GM18517 (cell line): ENCODE measurements around the gene UBTD2.
"Not testable (repeated sequence)": the region's sequence is repeated elsewhere in the genome, so short reads cannot be mapped to it uniquely, and the experiment has no call there.

Experiments used
- ATAC-seq: cut with Tn5 transposase; IDR thresholded peaks from one replicate; pipeline ENCODE4 v1.9.1; 2021; ENCODE audit warnings: mild to moderate bottlenecking, moderate library complexity; ENCODE audit not compliant: unreplicated experiment

The UBTD2 gene

GRCh38 chr5:172252501-172252900 lies 31.1 kb downstream of the UBTD2 start:
- ATAC-seq: no peak

- no peak for ATAC-seq
Observed at GRCh38 chr5:172251419-172251818, 32.1 kb downstream of the UBTD2 start.

- ATAC-seq: no peak
Observed at GRCh38 chr5:172248637-172249036, 34.9 kb downstream of the UBTD2 start.

DNA sequence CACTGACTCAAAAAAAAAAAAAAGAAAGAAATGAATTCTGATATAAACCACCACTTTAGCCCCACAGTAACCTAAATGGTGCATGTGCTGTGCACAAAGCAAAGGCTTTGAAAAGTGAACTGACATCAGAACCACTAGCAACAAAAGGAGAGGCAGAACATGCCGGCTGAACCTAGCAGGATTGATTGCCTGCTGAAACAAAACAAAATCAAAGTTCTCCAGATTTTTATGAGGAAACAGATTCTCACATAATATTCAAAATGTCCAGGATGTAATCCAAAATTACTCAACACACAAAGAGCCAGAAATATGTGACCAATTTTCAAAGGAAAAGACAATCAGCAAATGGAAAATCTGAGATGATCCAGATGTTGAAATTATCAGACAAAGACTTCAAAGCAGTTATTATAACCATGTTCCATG lies 37.9 kb downstream of the UBTD2 start:
- ATAC-seq: no peak

DNA sequence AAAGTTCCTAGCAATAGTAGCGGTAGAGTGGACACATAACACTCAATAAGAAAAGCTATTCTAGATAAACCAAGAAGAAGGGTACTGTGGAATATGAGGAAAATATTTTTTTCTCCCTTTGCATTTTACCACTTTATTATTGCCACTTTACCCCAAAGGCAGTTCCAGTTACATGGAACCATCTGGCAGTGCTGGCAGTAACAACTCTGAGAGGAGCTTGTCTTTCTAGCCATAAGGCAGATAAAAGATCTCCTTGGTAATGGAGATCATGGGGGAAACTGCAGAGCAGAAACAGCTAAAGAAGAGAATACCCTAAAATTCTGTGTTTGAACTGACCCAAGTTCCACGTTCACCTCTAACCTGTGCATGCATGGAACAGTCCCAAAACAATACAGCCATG lies 38.5 kb downstream of the UBTD2 start:
- no peak for ATAC-seq

DNA sequence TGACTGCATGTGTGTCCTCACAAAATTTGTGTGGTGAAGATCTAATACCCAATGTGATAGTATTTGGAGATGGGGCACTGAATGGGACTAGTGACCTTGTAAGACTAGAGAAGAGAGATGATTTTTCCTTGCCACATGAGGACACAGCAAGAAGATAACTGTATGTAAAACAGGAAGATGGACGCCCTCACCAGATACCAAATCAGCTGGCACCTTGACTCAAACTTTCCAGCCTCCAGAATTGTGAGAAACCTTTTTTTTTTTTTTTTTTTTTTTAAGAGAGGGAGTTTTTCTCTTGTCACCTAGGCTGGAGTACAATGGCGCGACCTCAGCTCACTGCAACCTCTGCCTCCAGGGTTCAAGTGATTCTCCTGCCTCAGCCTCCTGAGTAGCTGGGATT lies 40.3 kb downstream of the UBTD2 start:
- ATAC-seq: no peak

- ATAC-seq: no peak
Observed at GRCh38 chr5:172238334-172238733, 45.2 kb downstream of the UBTD2 start.

- no peak for ATAC-seq
Observed at GRCh38 chr5:172235827-172236736, 47.5 kb downstream of the UBTD2 start.

- peak; percentile 67 for ATAC-seq
Observed at GRCh38 chr5:172235132-172235780, 48.3 kb downstream of the UBTD2 start.

DNA sequence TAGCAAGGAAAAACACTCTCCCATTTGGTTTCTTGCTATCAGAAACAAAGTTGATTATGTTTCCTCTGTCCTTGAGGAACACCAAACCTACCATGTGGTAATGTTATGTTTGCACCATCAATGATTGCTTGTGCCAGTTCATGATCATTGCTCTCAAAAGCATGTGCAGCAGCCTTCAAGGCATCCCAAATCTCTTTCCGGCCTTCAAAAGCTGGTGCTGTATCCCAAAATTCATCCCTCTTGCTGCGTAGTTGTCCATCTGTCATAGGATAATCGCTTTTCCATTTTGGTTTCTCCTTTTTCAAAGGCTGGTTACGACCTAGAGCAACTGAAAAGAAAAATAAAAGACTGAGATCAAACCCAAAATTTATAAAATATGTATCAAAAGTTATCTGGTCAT lies 49.5 kb downstream of the UBTD2 start:
- ATAC-seq: no peak

GRCh38 chr5:172229904-172230303 lies 53.7 kb downstream of the UBTD2 start:
- no peak for ATAC-seq

GRCh38 chr5:172224996-172225395 lies 58.6 kb downstream of the UBTD2 start:
- no peak for ATAC-seq

- ATAC-seq: peak; percentile 85
Observed at GRCh38 chr5:172223901-172224873, 59.4 kb downstream of the UBTD2 start.

- no peak for ATAC-seq
Observed at GRCh38 chr5:172219296-172219695, 64.3 kb downstream of the UBTD2 start.

DNA sequence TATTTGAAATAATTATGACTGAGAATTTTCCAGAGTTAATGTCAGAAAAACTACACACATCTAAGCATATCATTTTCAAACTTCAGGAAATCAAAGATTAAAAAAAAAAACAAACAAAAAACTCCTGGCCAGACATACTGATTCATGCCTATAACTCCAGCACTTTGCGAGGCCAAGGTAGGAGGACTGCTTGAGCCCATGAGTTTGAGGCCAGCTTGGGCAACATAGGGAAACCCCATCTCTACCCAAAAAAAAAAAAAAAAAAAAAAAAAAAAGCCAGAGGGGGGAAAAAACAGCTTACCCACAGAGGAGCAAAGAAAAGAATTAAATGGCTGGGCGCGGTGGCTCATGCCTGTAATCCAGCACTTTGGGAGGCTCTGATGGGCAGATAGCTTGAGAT lies 67.2 kb downstream of the UBTD2 start:
- no peak for ATAC-seq

- ATAC-seq: no peak
Observed at GRCh38 chr5:172213126-172213525, 70.4 kb downstream of the UBTD2 start.

DNA sequence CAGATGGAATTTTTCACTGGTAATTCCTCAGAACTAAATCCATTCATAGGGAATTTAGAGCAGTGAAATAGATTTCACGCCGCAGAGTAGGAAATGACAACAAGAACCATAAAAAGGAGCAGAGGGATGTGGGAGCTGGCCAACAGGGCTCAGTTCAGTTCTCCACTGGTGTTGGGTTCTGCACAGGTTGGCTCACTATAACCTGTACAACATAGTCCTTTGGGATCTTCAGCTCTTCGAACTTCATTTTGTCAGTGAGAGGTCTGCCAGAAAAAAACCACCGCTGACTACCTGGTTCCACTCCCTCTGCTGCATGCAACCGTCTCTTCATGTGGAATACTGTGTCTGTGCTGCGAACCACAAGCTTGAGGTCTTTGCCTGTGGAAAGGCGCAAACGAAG lies 71.9 kb downstream of the UBTD2 start:
- ATAC-seq: no peak

GRCh38 chr5:172209714-172210113 lies 73.8 kb downstream of the UBTD2 start:
- no peak for ATAC-seq

DNA sequence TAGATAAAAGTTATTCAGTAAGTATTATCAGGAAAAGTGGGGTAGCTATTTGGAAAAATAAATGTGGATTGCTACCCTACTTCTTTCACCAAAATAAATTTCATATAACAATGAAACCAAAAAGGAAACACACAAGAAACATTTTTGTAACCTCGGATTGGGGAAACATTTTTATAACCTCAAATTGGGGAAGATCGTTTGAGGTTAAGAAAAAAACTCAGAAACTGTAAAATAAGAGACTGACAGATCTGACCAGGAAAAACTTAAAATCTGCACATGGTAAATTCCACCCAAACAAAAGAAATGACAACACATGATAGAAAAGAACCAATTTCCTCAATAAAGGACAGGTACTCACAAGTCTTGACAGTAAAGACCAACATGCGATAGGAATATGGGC lies 76.1 kb downstream of the UBTD2 start:
- ATAC-seq: no peak

DNA sequence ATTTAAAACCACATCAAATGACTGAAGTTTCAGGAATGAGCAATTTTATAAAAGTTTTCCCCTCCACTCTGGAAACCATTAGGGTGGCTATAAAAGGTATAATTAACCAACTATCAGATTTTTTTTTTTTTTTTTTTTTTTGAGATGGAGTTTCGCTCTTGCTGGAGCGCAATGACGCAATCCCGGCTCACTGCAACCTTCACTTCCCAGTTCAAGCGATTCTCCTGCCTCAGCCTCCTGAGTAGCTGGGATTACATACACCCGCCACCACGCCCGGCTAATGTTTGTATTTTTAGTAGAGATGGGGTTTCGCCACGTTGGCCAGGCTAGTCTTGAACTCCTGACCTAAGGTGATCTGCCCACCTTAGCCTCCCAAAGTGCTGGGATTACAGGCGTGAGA lies 77.6 kb downstream of the UBTD2 start:
- ATAC-seq: not testable (repeated sequence)

DNA sequence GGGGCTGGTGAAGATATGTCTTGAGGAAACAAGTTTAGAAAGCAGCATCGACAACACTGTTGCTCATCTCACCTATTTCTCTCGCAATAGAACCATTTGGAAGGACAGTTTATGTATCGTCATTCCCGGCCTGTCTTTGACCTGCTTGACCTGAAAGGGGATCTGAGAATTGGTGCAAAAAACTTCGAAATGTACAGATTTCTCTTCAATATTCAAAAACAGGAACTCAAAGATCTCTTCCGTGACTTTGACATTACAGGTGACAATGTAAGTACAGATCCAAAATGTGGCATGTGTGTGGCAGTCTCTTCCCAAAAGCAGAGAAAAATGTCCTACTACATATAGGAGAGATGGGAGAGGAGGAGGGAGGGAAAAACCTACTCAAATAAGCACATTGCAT lies 83.1 kb downstream of the UBTD2 start:
- no peak for ATAC-seq
